ENCODE results near the gene MPIG6B.

The MPIG6B gene

GRCh38 chr6:31775184-31775583 is 52.0 kb downstream of the MPIG6B start:
- Histone ChIP-seq H2AFZ (ENCODE audit: low read length) (no peak overlapping the region), H3K9me2 (ENCODE audit: low read depth, low read length) (no peaks in the 10 kb centered on the region), H3K27me3 (ENCODE audit: insufficient read depth, low read length) (no peaks in the 10 kb centered on the region), H3K79me2 (ENCODE audit: insufficient read depth, low read length) (no peaks in the 10 kb centered on the region), H4K20me1 (ENCODE audit: insufficient read depth, low read length) (no peaks in the 10 kb centered on the region), H3K36me3 (ENCODE audit: insufficient read depth, low read length) (peaks cover 27% of the 10 kb centered on the region), H3K9ac (ENCODE audit: low read length) (no peak overlapping the region), H3K9me3 (ENCODE audit: low read length) (no peaks in the 10 kb centered on the region), H3F3A (ENCODE audit: insufficient read depth, low read length) (no peaks in the 10 kb centered on the region), H3K4me3 (ENCODE audit: low read depth, low read length, poor library complexity, severe bottlenecking) (no peak overlapping the region), H3K27ac (ENCODE audit: low read depth, low read length, poor library complexity, severe bottlenecking) (no peak overlapping the region), H3K4me2 (ENCODE audit: low read length) (no peak overlapping the region), H3K4me1 (ENCODE audit: insufficient read depth, low read length, severe bottlenecking) (peaks cover 9% of the 10 kb centered on the region)
- no peak for TF ChIP-seq CTCF (IDR thresholded peaks at IDR 0.05; ENCODE audit: low read length)
- TF ChIP-seq EZH2 (IDR thresholded peaks at IDR 0.05; ENCODE audit: borderline replicate concordance, low read length): no peak

- Histone ChIP-seq H3K4me3 (ENCODE audit: low read depth, low read length, poor library complexity, severe bottlenecking) (no peak overlapping the region), H3K79me2 (ENCODE audit: insufficient read depth, low read length) (no peaks in the 10 kb centered on the region), H3K9ac (ENCODE audit: low read length) (no peak overlapping the region), H3F3A (ENCODE audit: insufficient read depth, low read length) (no peaks in the 10 kb centered on the region), H4K20me1 (ENCODE audit: insufficient read depth, low read length) (no peaks in the 10 kb centered on the region), H2AFZ (ENCODE audit: low read length) (no peak overlapping the region), H3K27ac (ENCODE audit: low read depth, low read length, poor library complexity, severe bottlenecking) (no peak overlapping the region), H3K9me3 (ENCODE audit: low read length) (no peaks in the 10 kb centered on the region), H3K36me3 (ENCODE audit: insufficient read depth, low read length) (peaks cover 34% of the 10 kb centered on the region), H3K4me2 (ENCODE audit: low read length) (no peak overlapping the region), H3K27me3 (ENCODE audit: insufficient read depth, low read length) (no peaks in the 10 kb centered on the region), H3K4me1 (ENCODE audit: insufficient read depth, low read length, severe bottlenecking) (peaks cover 9% of the 10 kb centered on the region), H3K9me2 (ENCODE audit: low read depth, low read length) (no peaks in the 10 kb centered on the region)
- no peak for TF ChIP-seq EZH2 (IDR thresholded peaks at IDR 0.05; ENCODE audit: borderline replicate concordance, low read length)
- no peak for TF ChIP-seq CTCF (IDR thresholded peaks at IDR 0.05; ENCODE audit: low read length)
Observed at GRCh38 chr6:31775633-31776484, 52.7 kb downstream of the MPIG6B start.
